DMS 273 (cell line): ENCODE data around the gene HSPG2.
A peak's percentile ranks its signal among the peaks of the same experiment; 100 is the strongest.

Experiments used
- DNase-seq: peaks from one replicate; lab custom pipeline; 2025; ENCODE audit not compliant: unreplicated experiment; lab: John Stamatoyannopoulos, UW

The HSPG2 gene

GRCh38 chr1:21884456-21885235 lies 52.5 kb downstream of the HSPG2 start:
- no peak for DNase-seq

GRCh38 chr1:21882721-21883415 lies 54.2 kb downstream of the HSPG2 start:
- DNase-seq, result no peak

- DNase-seq, result no peak
Observed at GRCh38 chr1:21881250-21881649, 55.9 kb downstream of the HSPG2 start.

- DNase-seq, result no peak
Observed at GRCh38 chr1:21880619-21880970, 56.5 kb downstream of the HSPG2 start.

GRCh38 chr1:21879928-21880618 lies 57.0 kb downstream of the HSPG2 start:
- no peak for DNase-seq

GRCh38 chr1:21878840-21879478 lies 58.2 kb downstream of the HSPG2 start:
- no peak for DNase-seq

GRCh38 chr1:21878009-21878773 lies 58.9 kb downstream of the HSPG2 start:
- no peak for DNase-seq

GRCh38 chr1:21876267-21876666 lies 60.8 kb downstream of the HSPG2 start:
- no peak for DNase-seq

- no peak for DNase-seq
Observed at GRCh38 chr1:21875621-21876063, 61.5 kb downstream of the HSPG2 start.

- DNase-seq, result peak; percentile 17
Observed at GRCh38 chr1:21874778-21875547, 62.1 kb downstream of the HSPG2 start.

- DNase-seq, result no peak
Observed at GRCh38 chr1:21874328-21874727, 62.8 kb downstream of the HSPG2 start.

- no peak for DNase-seq
Observed at GRCh38 chr1:21873761-21874160, 63.3 kb downstream of the HSPG2 start.

GRCh38 chr1:21873174-21873573 lies 63.9 kb downstream of the HSPG2 start:
- no peak for DNase-seq

- peak; percentile 18 for DNase-seq
Observed at GRCh38 chr1:21872445-21873079, 64.5 kb downstream of the HSPG2 start.

GRCh38 chr1:21871943-21872342 lies 65.2 kb downstream of the HSPG2 start:
- DNase-seq, result no peak

GRCh38 chr1:21870611-21871010 lies 66.5 kb downstream of the HSPG2 start:
- no peak for DNase-seq

- peak; percentile 94 for DNase-seq
Observed at GRCh38 chr1:21869620-21870121, 67.4 kb downstream of the HSPG2 start.

GRCh38 chr1:21868941-21869454 lies 68.1 kb downstream of the HSPG2 start:
- peak; percentile 62 for DNase-seq

GRCh38 chr1:21868482-21868881 lies 68.6 kb downstream of the HSPG2 start:
- DNase-seq, result no peak
